GM18867 (cell line): ENCODE measurements around the gene HEXA.

Source experiments
- ATAC-seq: cut with Tn5 transposase; IDR thresholded peaks from one replicate; pipeline ENCODE4 v1.9.1; 2021; ENCODE audit warnings: mild to moderate bottlenecking, moderate library complexity; ENCODE audit not compliant: unreplicated experiment

HEXA gene

GRCh38 chr15:72323752-72324151, 52.1 kb downstream of the HEXA start:
- no peak for ATAC-seq

- peak; percentile 64 for ATAC-seq
Observed at GRCh38 chr15:72319985-72320671, 55.7 kb downstream of the HEXA start, which contains the start of gene CELF6. TSS of gene CELF6 (minus strand) at chr15:72320157. CDS start at chr15:72319874, 283 bp downstream.

- peak; percentile 12 for ATAC-seq
Observed at GRCh38 chr15:72319360-72319984, 56.3 kb downstream of the HEXA start.

- ATAC-seq: no peak
Observed at GRCh38 chr15:72318408-72318942, 57.3 kb downstream of the HEXA start.

- no peak for ATAC-seq
Observed at GRCh38 chr15:72315706-72316370, 60.0 kb downstream of the HEXA start.

- ATAC-seq: no peak
Observed at GRCh38 chr15:72313881-72314280, 61.9 kb downstream of the HEXA start.

GRCh38 chr15:72313448-72313840, 62.4 kb downstream of the HEXA start:
- no peak for ATAC-seq

- ATAC-seq: peak; percentile 73
Observed at GRCh38 chr15:72312605-72313447, 63.0 kb downstream of the HEXA start.

GRCh38 chr15:72307026-72307425, 68.8 kb downstream of the HEXA start:
- ATAC-seq: no peak

- no peak for ATAC-seq
Observed at GRCh38 chr15:72306211-72306785, 69.5 kb downstream of the HEXA start.

GRCh38 chr15:72304596-72304995, 71.2 kb downstream of the HEXA start:
- ATAC-seq: no peak

- no peak for ATAC-seq
Observed at GRCh38 chr15:72302955-72303354, 72.9 kb downstream of the HEXA start.
